ENCODE data around the gene MAST4. TPM values are rescaled to one million over a fixed set of nuclear protein-coding genes. Genes with fewer than 3 reads are reported as not detected.

MAST4 gene
- total and polyA plus RNA-seq, 4 donors = 3.7 to 9.5 (median 6.5) TPM

GRCh38 chr5:66565878-66566277 lies 30.3 kb upstream of the MAST4 start:
- TF ChIP-seq SP1 (IDR thresholded peaks at IDR 0.05) = no peak
- TF ChIP-seq FOXA2 (IDR thresholded peaks at IDR 0.05) = no peak
- no peak for TF ChIP-seq HNF4G (IDR thresholded peaks at IDR 0.05)
- no peak for TF ChIP-seq CTCF (IDR thresholded peaks at IDR 0.05; ENCODE audit: low read depth, low read length, missing input control)
- no peak overlapping the region for H3K4me3 ChIP-seq (ENCODE audit: low read depth in 1 of 3, low read length in 3 of 3)
- H3K36me3 ChIP-seq (ENCODE audit: control insufficient read depth in 4 of 4, insufficient read depth in 3 of 4, low read depth in 1 of 4, low read length in 3 of 4) = no peaks in the 10 kb centered on the region
- no peaks in the 10 kb centered on the region for H3K27me3 ChIP-seq (ENCODE audit: control insufficient read depth in 4 of 4, insufficient read depth in 4 of 4, low read length in 3 of 4)
- H3K27ac ChIP-seq (ENCODE audit: low read depth in 1 of 2, low read length in 2 of 2) = no peak overlapping the region
- no peaks in the 10 kb centered on the region for H3K9me3 ChIP-seq (ENCODE audit: control insufficient read depth in 4 of 4, low read length in 3 of 4)
- 77% methylated on average over 2 of the region's 2 CpGs for WGBS
- no peak for DNase-seq (ENCODE audit: low spot score)
- no peaks in the 10 kb centered on the region for H3K4me1 ChIP-seq (ENCODE audit: control insufficient read depth in 4 of 4, insufficient read depth in 4 of 4, low read length in 3 of 4)
- H3K9ac ChIP-seq (ENCODE audit: low read depth in 1 of 2, low read length in 2 of 2) = no peak overlapping the region

DNA sequence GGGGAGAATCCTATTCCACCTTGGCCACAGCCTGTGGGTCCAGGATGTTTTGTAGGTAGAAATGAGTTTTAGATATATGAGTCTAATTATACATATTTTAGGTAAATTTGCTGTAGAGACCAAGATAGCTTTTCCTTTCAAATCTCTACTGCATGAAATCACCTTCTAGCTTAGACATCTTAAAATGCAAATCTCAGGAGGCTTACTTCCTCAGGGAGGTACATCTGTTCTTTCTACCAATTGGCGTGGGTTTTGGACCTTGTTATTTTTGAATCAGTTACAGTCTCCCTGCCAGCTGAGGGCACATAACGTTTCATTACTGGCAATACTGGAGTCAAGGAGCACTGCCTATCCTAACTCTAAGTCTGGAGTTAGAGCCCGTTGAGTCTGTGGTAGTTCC lies 28.7 kb upstream of the MAST4 start:
- no peaks in the 10 kb centered on the region for H3K9me3 ChIP-seq (ENCODE audit: control insufficient read depth in 4 of 4, low read length in 3 of 4)
- no peak overlapping the region for H3K9ac ChIP-seq (ENCODE audit: low read depth in 1 of 2, low read length in 2 of 2)
- H3K4me1 ChIP-seq (ENCODE audit: control insufficient read depth in 4 of 4, insufficient read depth in 4 of 4, low read length in 3 of 4) = no peaks in the 10 kb centered on the region
- TF ChIP-seq GABPA (IDR thresholded peaks at IDR 0.05 in 1 of 2, conservative IDR thresholded peaks at IDR 0.05 in 1 of 2) = no peak
- TF ChIP-seq, protein P1, sequence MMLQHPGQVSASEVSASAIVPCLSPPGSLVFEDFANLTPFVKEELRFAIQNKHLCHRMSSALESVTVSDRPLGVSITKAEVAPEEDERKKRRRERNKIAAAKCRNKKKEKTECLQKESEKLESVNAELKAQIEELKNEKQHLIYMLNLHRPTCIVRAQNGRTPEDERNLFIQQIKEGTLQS (IDR thresholded peaks at IDR 0.05) = no peak
- TF ChIP-seq EGR1 (IDR thresholded peaks at IDR 0.05; ENCODE audit: low read depth in 2 of 2) = no peak
- TF ChIP-seq HNF4A (conservative IDR thresholded peaks at IDR 0.05) = no peak
- no peak for TF ChIP-seq TAF1 (conservative IDR thresholded peaks at IDR 0.05)
- no peak for TF ChIP-seq REST (IDR thresholded peaks at IDR 0.05)
- TF ChIP-seq NR2F2 (IDR thresholded peaks at IDR 0.05) = no peak
- no peak for TF ChIP-seq SP1 (IDR thresholded peaks at IDR 0.05)
- no peak for TF ChIP-seq ZBTB33 (IDR thresholded peaks at IDR 0.05)
- TF ChIP-seq MAX (IDR thresholded peaks at IDR 0.05) = no peak
- no peak for TF ChIP-seq JUND (IDR thresholded peaks at IDR 0.05)
- no peak for TF ChIP-seq HNF4G (IDR thresholded peaks at IDR 0.05)
- TF ChIP-seq FOXA2 (IDR thresholded peaks at IDR 0.05) = no peak
- no peak for TF ChIP-seq FOXA1 (IDR thresholded peaks at IDR 0.05)
- TF ChIP-seq YY1 (IDR thresholded peaks at IDR 0.05) = no peak
- TF ChIP-seq RAD21 (IDR thresholded peaks at IDR 0.05) = no peak
- no peak for TF ChIP-seq CTCF (IDR thresholded peaks at IDR 0.05; ENCODE audit: low read depth, low read length, missing input control)
- DNase-seq (ENCODE audit: low spot score) = no peak
- H3K4me3 ChIP-seq (ENCODE audit: low read depth in 1 of 3, low read length in 3 of 3) = no peak overlapping the region
- no peaks in the 10 kb centered on the region for H3K36me3 ChIP-seq (ENCODE audit: control insufficient read depth in 4 of 4, insufficient read depth in 3 of 4, low read depth in 1 of 4, low read length in 3 of 4)
- H3K27ac ChIP-seq (ENCODE audit: low read depth in 1 of 2, low read length in 2 of 2) = no peak overlapping the region
- H3K27me3 ChIP-seq (ENCODE audit: control insufficient read depth in 4 of 4, insufficient read depth in 4 of 4, low read length in 3 of 4) = no peaks in the 10 kb centered on the region
- 75% methylated on average over 3 of the region's 3 CpGs for WGBS

Data from liver (tissue), 9 donors.